ENCODE data around the gene CDC5L.

Gene CDC5L

DNA sequence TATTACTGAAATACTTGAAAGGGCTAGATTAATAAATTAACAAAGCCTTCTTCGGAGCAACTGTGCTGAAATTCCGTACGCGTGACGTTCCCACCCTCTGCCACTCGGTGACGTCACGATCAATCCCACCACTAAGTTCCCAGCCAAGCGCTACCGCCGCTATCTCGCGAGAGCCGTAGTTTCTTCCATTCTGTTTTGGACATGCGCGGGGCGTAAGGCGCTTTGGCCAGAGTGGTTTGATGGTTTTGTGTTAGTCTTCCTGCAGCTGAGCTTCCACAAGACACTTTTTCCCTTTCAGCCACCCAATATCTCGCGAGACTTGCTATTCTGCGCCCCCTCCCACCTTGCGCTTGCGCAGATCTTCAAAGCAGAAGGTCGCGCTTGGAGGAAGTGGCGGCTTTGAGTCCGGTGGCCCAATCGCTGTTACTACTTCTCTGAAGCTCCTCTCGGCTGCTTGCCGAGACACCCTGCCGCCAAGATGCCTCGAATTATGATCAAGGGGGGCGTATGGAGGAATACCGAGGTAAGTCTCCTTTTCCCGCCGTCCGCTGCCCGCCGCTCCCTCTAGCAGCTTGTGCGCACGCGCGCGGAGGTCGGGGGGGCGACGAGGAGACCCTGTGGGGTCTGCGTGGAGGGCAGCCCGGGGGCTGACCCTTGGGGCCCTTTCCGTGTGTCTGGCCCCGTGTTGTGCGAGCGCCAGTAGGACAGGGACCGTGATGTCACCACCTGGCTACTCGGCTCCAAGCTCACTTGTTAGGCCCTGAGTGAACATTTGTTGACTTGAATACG lies at the start of gene CDC5L:
Gene CDC5L (plus strand): TSS at position 361 of the 789 bp plus-strand sequence. CDS start 118 bp downstream, at position 479.
- peak; percentile 99 for DNase-seq (ENCODE audit: low spot score)
- POLR2A ChIA-PET (ENCODE audit: low non-redundant PET), result no interaction called here
- peak within 1 kb of the TSS; percentile 97 for H3K27ac ChIP-seq
- TF ChIP-seq, protein P1, sequence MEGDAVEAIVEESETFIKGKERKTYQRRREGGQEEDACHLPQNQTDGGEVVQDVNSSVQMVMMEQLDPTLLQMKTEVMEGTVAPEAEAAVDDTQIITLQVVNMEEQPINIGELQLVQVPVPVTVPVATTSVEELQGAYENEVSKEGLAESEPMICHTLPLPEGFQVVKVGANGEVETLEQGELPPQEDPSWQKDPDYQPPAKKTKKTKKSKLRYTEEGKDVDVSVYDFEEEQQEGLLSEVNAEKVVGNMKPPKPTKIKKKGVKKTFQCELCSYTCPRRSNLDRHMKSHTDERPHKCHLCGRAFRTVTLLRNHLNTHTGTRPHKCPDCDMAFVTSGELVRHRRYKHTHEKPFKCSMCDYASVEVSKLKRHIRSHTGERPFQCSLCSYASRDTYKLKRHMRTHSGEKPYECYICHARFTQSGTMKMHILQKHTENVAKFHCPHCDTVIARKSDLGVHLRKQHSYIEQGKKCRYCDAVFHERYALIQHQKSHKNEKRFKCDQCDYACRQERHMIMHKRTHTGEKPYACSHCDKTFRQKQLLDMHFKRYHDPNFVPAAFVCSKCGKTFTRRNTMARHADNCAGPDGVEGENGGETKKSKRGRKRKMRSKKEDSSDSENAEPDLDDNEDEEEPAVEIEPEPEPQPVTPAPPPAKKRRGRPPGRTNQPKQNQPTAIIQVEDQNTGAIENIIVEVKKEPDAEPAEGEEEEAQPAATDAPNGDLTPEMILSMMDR (conservative IDR thresholded peaks at IDR 0.05; ENCODE audit: low read depth), result no peak
- CTCF ChIA-PET, result no interaction called here

DNA sequence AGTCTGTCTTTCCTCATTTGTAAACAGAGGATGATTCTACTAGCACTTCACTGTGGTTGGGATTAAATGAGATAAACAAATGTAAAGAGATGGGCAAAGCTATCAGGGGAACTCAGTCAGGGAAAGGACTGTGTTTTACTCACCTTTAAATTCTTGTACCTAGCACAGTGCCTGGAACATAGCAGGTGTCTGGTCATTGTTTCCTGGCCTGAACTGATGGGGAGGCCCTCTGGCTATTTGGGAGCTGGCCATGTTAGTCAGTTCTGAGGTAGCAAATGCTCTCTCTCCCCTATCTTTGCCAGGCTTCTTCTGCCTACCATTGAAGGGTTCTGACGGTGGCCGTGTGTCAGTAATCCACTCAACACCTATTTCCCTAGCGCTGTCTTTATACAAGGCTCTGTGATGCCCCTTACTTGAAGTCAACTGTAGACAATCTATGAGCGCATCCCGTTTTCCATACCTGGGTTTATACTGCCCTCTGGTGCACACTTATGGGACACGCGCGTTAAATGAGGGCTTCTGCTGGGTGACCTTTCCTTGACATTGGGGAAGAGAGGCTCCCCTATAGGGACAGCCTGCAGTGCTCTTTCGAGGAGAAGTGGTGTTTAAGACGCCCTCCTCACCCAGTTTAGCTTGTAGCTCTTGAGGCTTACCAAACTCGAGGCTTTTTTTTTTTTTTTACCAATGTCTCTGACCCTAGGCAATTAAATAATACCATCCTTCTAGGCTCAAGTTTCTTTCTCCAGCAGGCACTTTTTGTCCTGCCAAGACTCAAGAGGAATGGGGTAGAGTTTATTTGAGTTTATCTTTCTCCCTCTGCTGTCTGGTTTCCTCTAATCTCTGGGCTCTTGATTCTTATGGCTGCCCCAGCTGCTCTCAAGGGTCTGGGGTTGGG lies 49.0 kb upstream of the CDC5L start:
- CTCF ChIA-PET, result interaction anchor here (0.9 to 3.2 kb wide), 8 partner anchors 30 to 242 kb away, joined by 3 to 48 read pairs (median 4); partner anchors contain the start of genes NFKBIE and TMEM151B
- TF ChIP-seq, protein P1 (conservative IDR thresholded peaks at IDR 0.05; ENCODE audit: low read depth), result peak; percentile 78
- DNase-seq (ENCODE audit: low spot score), result peak; percentile 52
- POLR2A ChIA-PET (ENCODE audit: low non-redundant PET), result no interaction called here
- H3K27ac ChIP-seq, result no peak overlapping the region

DNA sequence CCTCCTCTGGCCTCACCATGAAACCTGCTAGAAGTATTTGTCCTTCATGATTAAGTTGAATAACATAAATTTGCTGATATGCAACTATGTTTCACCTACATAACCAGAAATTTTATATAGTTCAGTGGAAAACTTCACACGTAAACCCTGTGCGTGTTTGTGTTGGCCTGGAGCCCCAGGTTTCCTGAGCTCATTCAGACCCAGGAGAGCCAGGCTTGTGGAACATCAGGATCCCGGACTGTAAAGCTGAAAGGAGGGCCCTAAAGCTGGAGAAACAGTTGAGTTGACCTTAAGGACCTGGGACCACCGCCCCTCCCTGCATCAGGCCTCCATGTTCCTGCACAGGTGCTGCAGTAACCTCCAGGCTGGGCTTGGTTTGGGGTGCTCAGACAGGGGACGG lies 48.2 kb upstream of the CDC5L start:
- peak overlapping the region; percentile 39 for H3K27ac ChIP-seq
- no peak for DNase-seq (ENCODE audit: low spot score)
- CTCF ChIA-PET, result interaction anchor here (1.2 to 3.2 kb wide), 4 partner anchors 41 to 82 kb away, joined by 3 to 48 read pairs (median 6); partner anchors contain the start of genes NFKBIE, SLC35B2 and TMEM151B
- POLR2A ChIA-PET (ENCODE audit: low non-redundant PET), result no interaction called here
- TF ChIP-seq, protein P1 (conservative IDR thresholded peaks at IDR 0.05; ENCODE audit: low read depth), result no peak

DNA sequence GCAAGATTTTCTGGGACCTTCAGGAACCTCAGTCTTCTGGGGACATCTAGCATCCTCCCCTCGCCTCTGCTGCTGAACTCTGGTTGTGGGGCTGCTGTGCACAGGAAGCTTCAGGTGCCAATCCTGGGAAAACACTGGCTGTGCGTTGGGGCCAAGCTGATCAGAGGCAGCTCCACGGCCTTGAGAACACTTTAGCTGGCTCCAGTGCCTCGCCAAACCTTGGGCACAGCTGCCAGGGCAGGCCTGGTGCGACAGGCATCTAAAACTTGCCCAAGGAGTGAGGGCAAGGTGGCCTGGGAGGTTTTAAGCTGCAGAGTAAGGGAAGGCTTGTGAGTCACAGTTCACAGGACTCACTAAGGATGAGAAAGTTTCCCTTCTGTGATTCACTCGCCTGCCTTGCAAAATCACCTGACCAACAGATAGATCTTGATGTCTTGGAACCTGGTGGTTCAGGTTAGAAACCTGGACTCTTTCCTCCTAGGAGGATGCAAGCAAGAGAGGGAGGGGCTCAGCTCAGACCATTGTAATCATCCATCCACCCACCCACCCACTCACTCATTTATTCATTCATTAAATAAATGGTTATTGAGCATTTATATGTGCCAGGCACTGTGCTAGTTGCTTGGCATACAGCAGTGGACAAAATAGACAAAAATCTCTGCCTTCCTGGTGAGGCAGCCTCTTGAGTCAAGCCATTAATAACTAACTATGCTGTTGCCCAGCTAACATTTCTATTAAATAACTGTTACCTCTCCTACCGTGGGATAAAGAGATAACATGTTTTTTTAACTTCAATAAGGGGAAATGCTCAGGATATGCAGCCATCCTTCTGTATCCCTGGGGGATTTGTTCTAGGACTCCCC lies 47.5 kb upstream of the CDC5L start:
- H3K27ac ChIP-seq, result peak overlapping the region; percentile 39
- ChIA-PET CTCF (interaction anchor here (0.7 to 3.2 kb wide), 4 partner anchors 26 to 83 kb away, joined by 3 to 48 read pairs (median 4); partner anchors contain the start of genes NFKBIE, SLC35B2 and TMEM151B), POLR2A (ENCODE audit: low non-redundant PET) (no interaction called here)
- TF ChIP-seq, protein P1 (conservative IDR thresholded peaks at IDR 0.05; ENCODE audit: low read depth), result no peak
- DNase-seq (ENCODE audit: low spot score), result peak; percentile 69

DNA sequence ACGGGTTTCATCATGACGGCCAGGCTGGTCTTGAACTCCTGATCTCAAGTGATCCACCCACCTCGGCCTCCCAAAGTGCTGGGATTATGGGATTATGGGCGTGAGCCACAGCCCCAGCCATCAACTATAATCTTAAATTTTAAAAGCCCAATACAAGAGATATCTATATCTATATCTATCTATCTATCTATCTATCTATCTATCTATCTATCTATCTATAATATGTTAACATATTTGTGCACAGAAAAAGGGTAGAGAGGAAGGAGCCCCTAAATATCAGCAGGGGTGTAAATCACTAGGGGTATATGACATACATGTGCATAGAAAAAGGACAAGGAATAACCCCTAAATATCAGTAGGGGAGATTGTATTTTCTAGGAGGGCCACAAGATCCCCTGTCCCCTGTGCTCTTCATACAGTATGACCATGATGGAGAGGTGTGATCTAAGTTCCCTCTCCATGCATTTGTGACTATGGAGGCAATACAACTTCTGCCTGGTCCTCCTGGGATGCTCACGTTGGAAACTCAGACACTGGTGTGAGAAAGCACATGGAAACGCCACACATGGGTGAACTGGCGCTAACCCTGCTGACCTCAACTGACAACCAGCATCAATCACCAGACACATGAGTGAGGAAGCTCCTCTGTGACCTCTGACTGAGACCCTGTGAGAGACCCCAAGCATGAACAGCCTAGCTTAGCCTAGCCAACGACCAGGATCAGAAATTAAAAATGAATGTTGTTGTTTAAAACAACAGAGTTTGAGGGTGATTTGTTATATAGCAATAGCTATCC lies 46.2 kb upstream of the CDC5L start:
- H3K27ac ChIP-seq, result no peak overlapping the region
- TF ChIP-seq, protein P1 (conservative IDR thresholded peaks at IDR 0.05; ENCODE audit: low read depth), result no peak
- CTCF ChIA-PET, result interaction anchor here (0.7 to 2.3 kb wide), 4 partner anchors 21 to 85 kb away, joined by 3 to 12 read pairs (median 4); no protein-coding TSS in a partner anchor
- DNase-seq (ENCODE audit: low spot score), result no peak
- POLR2A ChIA-PET (ENCODE audit: low non-redundant PET), result no interaction called here

All from RWPE1 (cell line).